GM19023 (cell line): ENCODE data around the gene CNN3.

ENCODE experiments used
- ATAC-seq: cut with Tn5 transposase; IDR thresholded peaks from one replicate; pipeline ENCODE4 v1.9.1; 2021; ENCODE audit warnings: mild to moderate bottlenecking, moderate library complexity; ENCODE audit not compliant: unreplicated experiment

The CNN3 gene

DNA sequence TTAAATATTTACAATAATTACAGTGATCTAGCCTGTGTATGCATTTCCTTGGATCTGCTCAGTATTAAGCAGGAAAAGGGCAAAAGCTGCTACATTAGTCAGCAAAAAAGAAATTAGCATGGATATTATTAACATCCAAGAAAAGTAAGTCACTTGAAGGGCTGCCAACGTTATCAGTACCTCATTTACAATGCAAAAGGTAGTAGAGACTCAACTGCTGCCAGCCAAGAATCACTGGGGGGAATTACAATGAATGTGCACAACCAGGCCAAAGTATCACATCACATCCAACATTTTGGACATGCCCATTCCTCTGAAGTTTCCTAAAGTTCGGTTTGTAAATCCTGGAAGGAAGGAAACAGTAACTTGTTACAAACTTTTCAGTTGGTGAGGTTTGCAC, 1.9 kb downstream of the CNN3 start:
- no peak for ATAC-seq

DNA sequence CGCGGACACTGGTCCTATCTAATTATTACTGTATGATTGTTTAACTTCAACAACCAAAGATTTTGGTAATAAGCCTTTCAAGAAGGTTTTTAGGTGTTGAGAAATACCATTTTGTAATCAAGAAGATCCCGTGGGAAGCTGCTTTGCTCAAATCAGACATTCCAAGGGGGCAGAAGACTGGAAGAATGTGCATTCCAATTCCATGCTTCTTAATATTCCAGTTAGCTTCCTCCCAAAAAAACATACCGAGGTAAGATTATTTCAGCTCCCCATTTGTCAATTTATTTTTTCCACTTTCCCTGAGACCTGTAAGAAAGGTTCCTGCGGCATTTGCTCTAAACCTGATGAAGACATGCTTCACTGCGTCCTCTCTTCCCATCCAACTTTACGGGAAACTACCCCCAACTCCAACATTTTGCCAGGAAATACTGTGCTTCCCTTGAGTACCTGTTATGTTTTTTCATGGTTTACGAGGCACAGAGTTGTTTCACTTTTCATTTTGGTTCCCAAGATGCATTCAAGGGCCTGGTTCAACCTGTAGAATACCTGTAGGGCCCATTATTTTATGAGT, 4.1 kb downstream of the CNN3 start:
- ATAC-seq: no peak

DNA sequence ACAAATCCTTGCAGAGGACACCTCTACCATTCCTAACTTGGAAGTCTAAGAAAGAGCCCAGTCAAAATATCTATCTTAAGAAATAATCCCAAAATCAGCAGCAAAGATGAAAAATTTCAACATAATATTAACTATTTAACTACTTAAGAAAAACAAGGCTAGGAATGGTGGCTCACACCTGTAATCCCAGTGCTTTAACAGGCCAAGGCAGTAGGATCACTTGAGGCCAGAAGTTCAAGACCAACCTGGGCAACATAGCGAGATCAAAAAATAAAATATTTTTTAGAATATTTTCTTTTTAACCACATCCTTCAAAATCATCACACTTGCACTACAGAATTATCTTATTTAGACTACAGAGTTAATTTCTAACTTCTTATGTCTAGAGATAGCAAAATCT, 4.9 kb downstream of the CNN3 start:
- ATAC-seq: no peak

DNA sequence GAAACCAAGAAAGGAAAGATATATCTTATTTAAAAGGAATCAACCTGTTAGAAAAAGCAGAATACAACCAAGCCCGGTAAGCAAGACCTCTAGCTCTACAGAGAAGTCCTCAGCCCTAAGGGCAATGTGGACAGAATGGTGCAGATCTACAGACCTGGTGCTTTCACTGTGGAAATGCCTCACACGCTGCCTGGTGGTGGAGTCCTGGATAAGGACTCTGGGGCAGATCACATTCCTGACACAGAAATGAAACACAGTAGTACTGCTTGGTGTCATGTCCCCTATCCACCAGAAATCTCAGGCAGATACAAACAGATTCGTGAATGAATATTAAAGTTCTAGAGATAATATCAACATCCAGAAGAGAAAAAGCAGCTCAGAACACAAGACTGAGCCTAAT, 6.8 kb downstream of the CNN3 start:
- ATAC-seq: no peak

DNA sequence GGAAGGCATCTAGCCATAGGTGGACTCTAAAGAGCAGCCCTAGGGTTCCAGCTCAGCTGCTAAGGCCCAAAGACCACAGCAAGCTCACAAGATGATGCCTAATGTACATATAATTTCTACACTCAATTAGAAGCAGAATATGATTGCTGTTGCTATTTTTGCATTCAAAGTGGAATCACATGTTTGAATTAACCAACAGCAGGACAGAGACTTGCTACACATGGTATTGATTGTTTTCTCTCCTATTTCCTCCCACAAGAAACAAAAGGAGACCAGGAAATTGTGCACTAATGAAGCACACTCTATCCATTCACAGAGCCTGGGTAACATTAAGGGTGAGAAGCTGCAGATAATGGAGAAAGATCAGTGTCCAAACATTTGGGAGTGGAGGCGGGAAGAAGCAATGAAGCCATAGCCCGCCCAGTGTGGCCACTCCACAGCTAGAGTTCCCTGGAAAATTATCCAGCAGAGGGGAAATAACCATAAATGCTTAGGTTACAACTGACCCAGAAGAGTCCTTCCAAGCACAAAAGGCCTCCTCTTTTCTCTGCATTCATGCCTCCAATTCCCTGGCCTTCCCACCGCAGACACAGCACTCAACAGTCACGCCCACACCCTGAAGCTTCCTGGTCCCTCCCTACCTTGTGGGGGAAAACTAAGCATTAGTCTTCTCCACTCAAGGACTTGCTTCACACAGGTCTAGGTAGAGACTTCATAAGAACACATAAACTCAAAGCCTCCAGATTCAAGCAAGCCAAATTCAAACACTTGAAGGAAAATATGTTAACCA, 7.5 kb downstream of the CNN3 start:
- no peak for ATAC-seq

GRCh38 chr1:94917251-94917650, 9.7 kb downstream of the CNN3 start:
- no peak for ATAC-seq

GRCh38 chr1:94912263-94913184, 14.4 kb downstream of the CNN3 start:
- no peak for ATAC-seq

GRCh38 chr1:94909486-94909885, 17.4 kb downstream of the CNN3 start:
- no peak for ATAC-seq

DNA sequence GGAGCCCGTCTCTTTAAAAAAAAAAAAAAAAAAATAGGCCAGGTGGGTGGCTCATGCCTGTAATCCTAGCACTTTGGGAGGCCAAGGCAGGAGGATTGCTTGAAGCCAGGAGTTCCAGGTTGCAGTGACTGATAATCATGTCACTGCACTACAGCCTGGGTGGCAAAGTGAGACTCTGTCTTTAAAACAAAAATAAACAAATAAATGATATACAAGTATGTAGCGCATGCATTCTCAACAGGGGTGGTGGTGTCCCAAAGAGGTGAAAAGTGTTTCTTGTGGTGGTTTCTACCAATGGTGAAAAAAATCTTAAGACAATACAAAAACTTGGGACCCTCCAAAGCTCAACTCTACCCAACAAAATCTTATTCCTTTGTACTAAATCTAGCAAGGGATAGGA, 17.9 kb downstream of the CNN3 start:
- ATAC-seq: no peak

DNA sequence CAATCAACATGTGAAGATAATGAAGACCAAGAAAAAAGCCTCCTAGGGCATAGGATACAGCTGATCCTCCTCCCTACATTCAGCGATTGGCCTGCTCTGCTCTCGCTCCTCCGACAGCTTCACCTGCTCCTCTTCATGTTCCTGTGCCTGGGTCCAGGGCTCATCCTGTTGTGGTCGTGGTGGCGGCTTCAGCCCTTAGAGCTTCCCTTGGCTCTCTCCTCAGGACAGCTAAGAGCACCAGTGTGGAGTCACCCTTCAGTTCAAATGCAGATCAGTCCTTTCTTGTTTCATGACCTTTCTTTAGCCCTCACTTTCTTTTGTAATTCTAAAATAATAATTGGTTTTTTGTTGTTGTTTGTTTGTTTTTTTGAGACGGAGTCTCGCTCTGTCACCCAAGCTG, 18.7 kb downstream of the CNN3 start:
- ATAC-seq: no peak

DNA sequence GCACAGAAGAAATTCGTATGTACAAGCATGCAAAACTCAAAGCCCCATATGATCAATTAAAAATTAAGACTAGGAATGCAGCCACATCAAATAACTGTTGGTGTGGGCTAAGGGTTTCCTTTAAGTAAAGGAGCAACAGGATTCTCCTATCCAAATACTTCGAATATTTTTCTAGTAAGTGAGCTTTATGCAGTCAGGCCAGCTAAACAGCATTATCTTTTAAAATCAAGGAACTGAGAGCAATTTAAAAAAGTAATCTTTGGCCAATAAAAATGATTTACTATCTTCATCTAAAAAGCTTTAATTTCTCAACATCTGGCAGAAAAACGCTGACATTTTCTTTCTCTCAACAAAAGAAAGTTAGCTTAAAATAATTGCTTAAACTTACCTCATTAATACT, 19.8 kb downstream of the CNN3 start:
- no peak for ATAC-seq

DNA sequence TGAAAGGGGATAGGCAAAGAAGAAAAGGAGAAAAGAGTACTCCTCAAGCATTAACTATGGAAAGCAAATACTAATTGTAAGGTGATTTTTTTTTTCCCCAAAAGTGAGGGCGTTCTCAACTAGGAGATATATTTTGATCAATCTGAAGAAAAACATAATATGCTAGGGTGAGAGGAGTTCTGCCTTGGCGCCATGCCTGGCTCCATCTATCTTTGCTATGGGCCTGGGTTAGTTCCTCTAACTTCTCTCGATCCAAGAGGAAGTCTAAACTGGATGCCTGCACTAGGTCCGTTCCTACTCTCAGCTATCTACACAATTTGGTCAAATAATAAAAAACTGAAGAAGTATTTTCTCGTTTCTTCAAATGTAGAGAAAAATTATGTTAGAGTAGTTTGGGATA, 20.5 kb downstream of the CNN3 start:
- ATAC-seq: no peak

GRCh38 chr1:94905207-94905606, 21.7 kb downstream of the CNN3 start:
- ATAC-seq: no peak

GRCh38 chr1:94903280-94904009, 23.5 kb downstream of the CNN3 start:
- no peak for ATAC-seq

DNA sequence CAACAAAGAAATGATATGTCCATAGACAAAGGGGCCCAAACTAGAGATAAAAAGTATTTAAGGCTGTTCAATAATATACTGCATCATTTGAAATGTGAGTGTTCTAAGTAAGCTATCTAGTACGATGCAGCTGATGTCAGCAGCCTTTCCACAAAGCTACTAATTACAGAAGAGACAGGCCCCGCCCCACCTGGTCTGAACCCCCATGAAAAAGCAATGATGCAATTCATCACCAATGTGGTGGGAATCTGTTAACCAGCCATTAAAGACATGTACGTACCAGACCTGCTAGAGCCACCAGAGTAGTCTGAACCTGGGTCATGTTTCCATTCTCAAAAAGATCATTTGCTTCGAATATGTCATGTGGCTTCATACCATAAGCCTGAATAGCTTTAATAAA, 25.1 kb downstream of the CNN3 start:
- no peak for ATAC-seq

GRCh38 chr1:94899756-94900155, 27.2 kb downstream of the CNN3 start:
- ATAC-seq: no peak

- ATAC-seq: no peak
Observed at GRCh38 chr1:94898491-94899385, 28.2 kb downstream of the CNN3 start.

- no peak for ATAC-seq
Observed at GRCh38 chr1:94895518-94895917, 31.4 kb downstream of the CNN3 start.

DNA sequence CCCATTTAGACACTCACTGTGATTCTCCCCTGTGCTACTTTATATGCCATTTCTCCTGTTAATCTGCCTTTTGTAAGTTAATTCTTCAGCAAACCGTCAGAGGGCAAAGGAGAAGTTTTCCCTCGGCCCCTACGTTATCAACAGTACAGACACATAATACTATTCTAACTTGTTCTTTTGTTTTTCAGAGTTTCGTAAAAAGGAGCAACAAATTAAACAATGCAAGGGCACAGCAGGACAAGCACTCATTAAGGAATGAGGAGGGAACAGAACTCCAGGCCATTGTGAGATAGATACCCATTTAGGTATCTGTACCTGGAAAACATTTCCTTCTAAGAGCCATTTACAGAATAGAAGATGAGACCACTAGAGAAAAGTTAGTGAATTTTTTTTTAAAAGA, 32.3 kb downstream of the CNN3 start:
- ATAC-seq: no peak

- ATAC-seq: no peak
Observed at GRCh38 chr1:94892604-94893254, 34.2 kb downstream of the CNN3 start.
